ENCODE results near the gene HYLS1.
"Not testable (repeated sequence)": the region's sequence is repeated elsewhere in the genome, so short reads cannot be mapped to it uniquely, and the experiment has no call there.

HYLS1 gene, protein sequence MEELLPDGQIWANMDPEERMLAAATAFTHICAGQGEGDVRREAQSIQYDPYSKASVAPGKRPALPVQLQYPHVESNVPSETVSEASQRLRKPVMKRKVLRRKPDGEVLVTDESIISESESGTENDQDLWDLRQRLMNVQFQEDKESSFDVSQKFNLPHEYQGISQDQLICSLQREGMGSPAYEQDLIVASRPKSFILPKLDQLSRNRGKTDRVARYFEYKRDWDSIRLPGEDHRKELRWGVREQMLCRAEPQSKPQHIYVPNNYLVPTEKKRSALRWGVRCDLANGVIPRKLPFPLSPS

GRCh38 chr11:125887373-125888324 lies at the start of gene HYLS1:
Gene HYLS1 (plus strand): TSS chr11:125887668. CDS start chr11:125899369, 11,701 bp downstream.
- peak; percentile 93 for DNase-seq (ENCODE audit: extremely low read depth, insufficient read length)
- TF ChIP-seq CTCF (IDR thresholded peaks at IDR 0.05; ENCODE audit: insufficient read depth, low read length, poor library complexity, severe bottlenecking), result peak; percentile 37
- Histone ChIP-seq H3K27me3 (replicated peaks; ENCODE audit: control insufficient read depth, insufficient read depth, low read length) (no peaks in the 10 kb centered on the region), H3K36me3 (ENCODE audit: control insufficient read depth, insufficient read depth, low read length) (no peaks in the 10 kb centered on the region), H3K4me3 (replicated peaks; ENCODE audit: low read depth, low read length) (peak within 1 kb of the TSS; percentile 97)

- DNase-seq (ENCODE audit: extremely low read depth, insufficient read length), result no peak
- no peak for TF ChIP-seq CTCF (IDR thresholded peaks at IDR 0.05; ENCODE audit: insufficient read depth, low read length, poor library complexity, severe bottlenecking)
- Histone ChIP-seq H3K4me3 (replicated peaks; ENCODE audit: low read depth, low read length) (no peak overlapping the region), H3K36me3 (ENCODE audit: control insufficient read depth, insufficient read depth, low read length) (no peaks in the 10 kb centered on the region), H3K27me3 (replicated peaks; ENCODE audit: control insufficient read depth, insufficient read depth, low read length) (no peaks in the 10 kb centered on the region; the same call in 1 of the 2 replicates)
These were observed 45.0 kb upstream of the HYLS1 start for GRCh38 chr11:125842321-125842948.

DNA sequence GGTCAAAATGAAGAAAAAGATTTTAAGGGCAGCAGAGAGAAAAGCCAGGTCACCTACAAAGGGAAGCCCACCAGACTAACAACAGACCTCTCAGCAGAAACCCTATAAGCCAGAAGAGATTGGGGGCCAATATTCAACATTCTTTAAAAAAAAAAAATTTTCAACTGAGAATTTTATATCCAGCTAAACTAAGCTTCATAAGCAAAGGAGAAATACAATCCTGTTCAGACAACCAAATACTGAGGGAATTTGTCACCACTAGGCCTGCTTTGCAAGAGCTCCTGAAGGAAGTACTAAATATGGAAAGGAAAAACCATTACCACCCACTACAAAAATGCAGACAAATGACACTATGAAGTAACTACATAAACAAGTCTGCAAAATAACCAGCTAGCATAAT lies 41.3 kb upstream of the HYLS1 start:
- no peak for TF ChIP-seq CTCF (IDR thresholded peaks at IDR 0.05; ENCODE audit: insufficient read depth, low read length, poor library complexity, severe bottlenecking)
- Histone ChIP-seq H3K36me3 (ENCODE audit: control insufficient read depth, insufficient read depth, low read length) (no peaks in the 10 kb centered on the region), H3K27me3 (replicated peaks; ENCODE audit: control insufficient read depth, insufficient read depth, low read length) (no peaks in the 10 kb centered on the region), H3K4me3 (replicated peaks; ENCODE audit: low read depth, low read length) (no peak overlapping the region)
- DNase-seq (ENCODE audit: extremely low read depth, insufficient read length), result no peak

GRCh38 chr11:125857670-125858069 lies 29.8 kb upstream of the HYLS1 start:
- not testable (repeated sequence) for H3K27me3 ChIP-seq (replicated peaks; ENCODE audit: control insufficient read depth, insufficient read depth, low read length); H3K36me3 ChIP-seq (ENCODE audit: control insufficient read depth, insufficient read depth, low read length); H3K4me3 ChIP-seq (replicated peaks; ENCODE audit: low read depth, low read length); DNase-seq (ENCODE audit: extremely low read depth, insufficient read length)

GRCh38 chr11:125862786-125863185 lies 24.7 kb upstream of the HYLS1 start:
- not testable (repeated sequence) for H3K27me3 ChIP-seq (replicated peaks; ENCODE audit: control insufficient read depth, insufficient read depth, low read length); H3K4me3 ChIP-seq (replicated peaks; ENCODE audit: low read depth, low read length); H3K36me3 ChIP-seq (ENCODE audit: control insufficient read depth, insufficient read depth, low read length); DNase-seq (ENCODE audit: extremely low read depth, insufficient read length)

DNA sequence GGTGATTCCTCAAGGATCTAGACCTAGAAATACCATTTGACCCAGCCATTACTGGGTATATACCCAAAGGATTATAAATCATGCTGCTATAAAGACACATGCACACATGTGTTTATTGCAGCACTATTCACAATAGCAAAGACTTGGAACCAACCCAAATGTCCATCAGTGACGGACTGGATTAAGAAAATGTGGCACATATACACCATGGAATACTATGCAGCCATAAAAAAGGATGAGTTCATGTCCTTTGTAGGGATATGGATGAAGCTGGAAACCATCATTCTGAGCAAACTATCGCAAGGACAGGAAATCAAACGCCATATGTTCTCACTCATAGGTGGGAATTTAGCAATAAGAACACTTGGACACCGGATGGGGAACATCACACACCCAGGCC lies 22.1 kb upstream of the HYLS1 start:
- H3K4me3 ChIP-seq (replicated peaks; ENCODE audit: low read depth, low read length); H3K36me3 ChIP-seq (ENCODE audit: control insufficient read depth, insufficient read depth, low read length); DNase-seq (ENCODE audit: extremely low read depth, insufficient read length); H3K27me3 ChIP-seq (replicated peaks; ENCODE audit: control insufficient read depth, insufficient read depth, low read length): not testable (repeated sequence)

GRCh38 chr11:125869521-125869920 lies 17.9 kb upstream of the HYLS1 start:
- TF ChIP-seq CTCF (IDR thresholded peaks at IDR 0.05; ENCODE audit: insufficient read depth, low read length, poor library complexity, severe bottlenecking), result no peak
- H3K27me3 ChIP-seq (replicated peaks; ENCODE audit: control insufficient read depth, insufficient read depth, low read length), result no peaks in the 10 kb centered on the region
- no peaks in the 10 kb centered on the region for H3K36me3 ChIP-seq (ENCODE audit: control insufficient read depth, insufficient read depth, low read length)
- H3K4me3 ChIP-seq (replicated peaks; ENCODE audit: low read depth, low read length), result no peak overlapping the region
- no peak for DNase-seq (ENCODE audit: extremely low read depth, insufficient read length)
